CD14-positive monocyte (primary cell): ENCODE measurements around the gene PLCB1. TPM values are rescaled to one million over a fixed set of nuclear protein-coding genes. Genes with fewer than 3 reads are reported as not detected.
A peak's percentile ranks its signal among the peaks of the same experiment; 100 is the strongest.

Experiments
- DNase-seq, 3 donors: peaks; one replicate each; pipeline ENCODE4 v3.0.0-alpha.2; 2011 to 2022
- H2AFZ ChIP-seq: 2 replicates; pipeline ENCODE4 v1.6.0; 2012; ENCODE audit warnings: mild to moderate bottlenecking, low read depth, low read length, inconsistent platforms; ENCODE audit not compliant: insufficient read depth, poor library complexity, severe bottlenecking
- H3K27ac ChIP-seq, 2 donors: 1 replicate in 1 of 2; 2 replicates in 1 of 2; pipeline ENCODE4 v1.5.1; 2012 to 2013; ENCODE audit warnings: low read length in 2 of 2, control low read depth in 1 of 2, inconsistent platforms in 1 of 2, low read depth in 1 of 2, mild to moderate bottlenecking in 1 of 2
- H3K27me3 ChIP-seq, 2 donors: one replicate each; pipeline versions ENCODE4 v1.6.0 to v1.6.1; 2011 to 2013; ENCODE audit warnings: low read length in 2 of 2; ENCODE audit not compliant: control insufficient read depth in 2 of 2, insufficient read depth in 2 of 2
- H3K36me3 ChIP-seq, 2 donors: replicated peaks in 1 of 2; 1 replicate in 1 of 2; 2 replicates in 1 of 2; pipeline versions ENCODE4 v1.5.1 to v1.6.1; 2012 to 2013; ENCODE audit warnings: low read length in 2 of 2, control low read depth in 1 of 2, inconsistent platforms in 1 of 2, mild to moderate bottlenecking in 1 of 2; ENCODE audit not compliant: insufficient read depth in 2 of 2, control insufficient read depth in 1 of 2
- H3K4me1 ChIP-seq, 2 donors: 1 replicate in 1 of 2; 2 replicates in 1 of 2; pipeline versions ENCODE4 v1.5.1 to v1.6.1; 2012 to 2013; ENCODE audit warnings: low read length in 2 of 2, control low read depth in 1 of 2, inconsistent platforms in 1 of 2, mild to moderate bottlenecking in 1 of 2, moderate library complexity in 1 of 2; ENCODE audit not compliant: insufficient read depth in 2 of 2, control insufficient read depth in 1 of 2
- H3K4me2 ChIP-seq: replicated peaks from 2 replicates; pipeline ENCODE3; 2012; ENCODE audit warnings: low read length, moderate library complexity, mild to moderate bottlenecking; ENCODE audit not compliant: poor library complexity, severe bottlenecking; ENCODE audit errors: extremely low read depth
- H3K4me3 ChIP-seq, 3 experiments: fragments of 200-600 bp in 1 of 3; sonication (generic) in 1 of 3; replicated peaks in 1 of 3; 1 replicate in 2 of 3; 2 replicates in 1 of 3; pipeline ENCODE4 v1.5.1; 2011 to 2013; ENCODE audit warnings: low read length in 3 of 3, mild to moderate bottlenecking in 3 of 3, control low read depth in 2 of 3, low read depth in 2 of 3, inconsistent platforms in 1 of 3, moderate library complexity in 1 of 3
- H3K79me2 ChIP-seq: 2 replicates; pipeline ENCODE4 v1.6.0; 2012; ENCODE audit warnings: mild to moderate bottlenecking, control low read depth, inconsistent platforms, low read length, moderate library complexity; ENCODE audit not compliant: insufficient read depth
- H3K9ac ChIP-seq: 2 replicates; pipeline ENCODE4 v1.6.0; 2017; ENCODE audit warnings: low read length, mild to moderate bottlenecking; ENCODE audit not compliant: insufficient read depth, poor library complexity, severe bottlenecking
- H3K9me3 ChIP-seq, 2 donors: replicated peaks in 1 of 2; 1 replicate in 1 of 2; 2 replicates in 1 of 2; pipeline versions ENCODE4 v1.5.1 to v1.6.1; 2012 to 2013; ENCODE audit warnings: low read length in 2 of 2, control low read depth in 1 of 2; ENCODE audit not compliant: control insufficient read depth in 1 of 2, insufficient read depth in 1 of 2
- H4K20me1 ChIP-seq: 2 replicates; pipeline ENCODE4 v1.6.0; 2012; ENCODE audit warnings: mild to moderate bottlenecking, low read length, control low read depth, moderate library complexity; ENCODE audit not compliant: insufficient read depth
- H3K27ac Mint-ChIP-seq, 7 donors: one replicate each; pipeline ENCODE4 v1.8.0; 2020; ENCODE audit warnings: mild to moderate bottlenecking in 7 of 7, mixed read lengths in 7 of 7, moderate library complexity in 6 of 7, inconsistent platforms in 2 of 7
- H3K27me3 Mint-ChIP-seq, 3 donors: one replicate each; pipeline ENCODE4 v1.8.0; 2021 to 2022; ENCODE audit warnings: low read depth in 3 of 3, mild to moderate bottlenecking in 3 of 3, mixed read lengths in 3 of 3, moderate library complexity in 3 of 3, inconsistent platforms in 1 of 3
- H3K36me3 Mint-ChIP-seq, 2 donors: one replicate each; pipeline ENCODE4 v1.8.0; 2020; ENCODE audit warnings: mixed read lengths in 2 of 2, inconsistent platforms in 1 of 2, mild to moderate bottlenecking in 1 of 2
- H3K4me1 Mint-ChIP-seq: one replicate; pipeline ENCODE4 v1.8.0; 2020; ENCODE audit warnings: mild to moderate bottlenecking, mixed read lengths
- H3K4me3 Mint-ChIP-seq, 2 donors: one replicate each; pipeline ENCODE4 v1.8.0; 2020; ENCODE audit warnings: mild to moderate bottlenecking in 2 of 2, mixed read lengths in 2 of 2, moderate library complexity in 1 of 2
- H3K9me3 Mint-ChIP-seq, 7 donors: one replicate each; pipeline ENCODE4 v1.8.0; 2020 to 2022; ENCODE audit warnings: mixed read lengths in 7 of 7, mild to moderate bottlenecking in 6 of 7, moderate library complexity in 6 of 7, inconsistent platforms in 2 of 7
- WGBS: methylation state at CpG from one replicate; pipeline ENCODE4 v1.1.5; 2013; ENCODE audit warnings: missing lambda C conversion rate; ENCODE audit not compliant: insufficient coverage; 5-methylcytosine and 5-hydroxymethylcytosine counted together
- intact Hi-C, 2 donors: fragments of 100-400 bp; cut with micrococcal nuclease; formaldehyde crosslinking; loops; one replicate each; pipeline versions ENCODE4 v1.15.0 to v1.15.1; 2023
- polyA plus RNA-seq, 3 donors: library from polyadenylated mRNA; depleted of rRNA in 1 of 3; unstranded in 2 of 3; stranded (reverse) in 1 of 3; fragments of 300-500 nt in 2 of 3; fragments of >200 nt in 1 of 3; fragmentation: Illumina TruSeq in 2 of 3; gene quantifications; 1 replicate in 2 of 3; 2 replicates in 1 of 3; pipeline ENCODE4 v1.2.3, GENCODE V29; 2012 to 2021
- TF ChIP-seq, protein P1 (sequence below): fragments of 200-600 bp; IDR thresholded peaks from one replicate; pipeline ENCODE4 v1.8.0; 2022; ENCODE audit warnings: antibody characterized with exemption, mild to moderate bottlenecking

The PLCB1 gene
- polyA plus RNA-seq, 3 donors = 8.6 to 16.4 (median 13.2) TPM

DNA sequence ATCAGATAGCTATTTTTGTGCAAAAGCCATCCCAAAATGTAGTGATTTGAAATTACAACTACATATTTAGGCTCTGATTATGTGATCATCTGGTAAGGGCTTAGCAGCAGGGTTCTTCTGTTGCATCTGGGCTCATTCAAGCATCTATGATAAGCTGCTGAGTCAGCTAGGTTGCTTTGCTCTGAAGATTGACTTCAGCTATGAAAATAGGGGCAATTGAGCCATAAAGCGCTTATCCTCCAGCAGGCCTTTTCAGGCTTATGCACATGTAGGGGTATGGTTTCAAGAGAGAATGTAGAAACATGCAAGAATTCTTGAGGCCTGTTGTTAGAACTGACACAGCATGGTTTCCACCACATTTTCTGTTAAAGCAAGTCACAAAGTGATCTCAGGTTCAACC, 114.1 kb downstream of the PLCB1 start:
- H3K36me3 Mint-ChIP-seq = peaks cover 6 to 7% of the 10 kb centered on the region in 2 donors
- H3K9me3 ChIP-seq = no peaks in the 10 kb centered on the region
- TF ChIP-seq, protein P1, sequence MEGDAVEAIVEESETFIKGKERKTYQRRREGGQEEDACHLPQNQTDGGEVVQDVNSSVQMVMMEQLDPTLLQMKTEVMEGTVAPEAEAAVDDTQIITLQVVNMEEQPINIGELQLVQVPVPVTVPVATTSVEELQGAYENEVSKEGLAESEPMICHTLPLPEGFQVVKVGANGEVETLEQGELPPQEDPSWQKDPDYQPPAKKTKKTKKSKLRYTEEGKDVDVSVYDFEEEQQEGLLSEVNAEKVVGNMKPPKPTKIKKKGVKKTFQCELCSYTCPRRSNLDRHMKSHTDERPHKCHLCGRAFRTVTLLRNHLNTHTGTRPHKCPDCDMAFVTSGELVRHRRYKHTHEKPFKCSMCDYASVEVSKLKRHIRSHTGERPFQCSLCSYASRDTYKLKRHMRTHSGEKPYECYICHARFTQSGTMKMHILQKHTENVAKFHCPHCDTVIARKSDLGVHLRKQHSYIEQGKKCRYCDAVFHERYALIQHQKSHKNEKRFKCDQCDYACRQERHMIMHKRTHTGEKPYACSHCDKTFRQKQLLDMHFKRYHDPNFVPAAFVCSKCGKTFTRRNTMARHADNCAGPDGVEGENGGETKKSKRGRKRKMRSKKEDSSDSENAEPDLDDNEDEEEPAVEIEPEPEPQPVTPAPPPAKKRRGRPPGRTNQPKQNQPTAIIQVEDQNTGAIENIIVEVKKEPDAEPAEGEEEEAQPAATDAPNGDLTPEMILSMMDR = no peak
- no peaks in the 10 kb centered on the region for H3K27me3 Mint-ChIP-seq
- no peaks in the 10 kb centered on the region for H3K79me2 ChIP-seq
- no CpG with 5 or more reads among the region's 1 CpG for WGBS
- no peaks in the 10 kb centered on the region for H3K36me3 ChIP-seq
- intact Hi-C loops = no loop called here
- H3K9me3 Mint-ChIP-seq = no peaks in the 10 kb centered on the region
- peaks cover 30% of the 10 kb centered on the region for H3K4me1 Mint-ChIP-seq
- no peak overlapping the region for H3K4me3 Mint-ChIP-seq
- H3K27me3 ChIP-seq = no peaks in the 10 kb centered on the region
- H3K4me1 ChIP-seq = peaks cover 5 to 23% of the 10 kb centered on the region in 2 donors
- H3K9ac ChIP-seq = no peak overlapping the region
- DNase-seq = no peak
- no peak overlapping the region for H3K4me3 ChIP-seq
- no peak overlapping the region for H2AFZ ChIP-seq
- H3K4me2 ChIP-seq = no peak overlapping the region
- no peak overlapping the region for H3K27ac ChIP-seq
- H4K20me1 ChIP-seq = peaks cover 53% of the 10 kb centered on the region
- peak overlapping the region in 1 of 7 donors; percentile 44 for H3K27ac Mint-ChIP-seq

DNA sequence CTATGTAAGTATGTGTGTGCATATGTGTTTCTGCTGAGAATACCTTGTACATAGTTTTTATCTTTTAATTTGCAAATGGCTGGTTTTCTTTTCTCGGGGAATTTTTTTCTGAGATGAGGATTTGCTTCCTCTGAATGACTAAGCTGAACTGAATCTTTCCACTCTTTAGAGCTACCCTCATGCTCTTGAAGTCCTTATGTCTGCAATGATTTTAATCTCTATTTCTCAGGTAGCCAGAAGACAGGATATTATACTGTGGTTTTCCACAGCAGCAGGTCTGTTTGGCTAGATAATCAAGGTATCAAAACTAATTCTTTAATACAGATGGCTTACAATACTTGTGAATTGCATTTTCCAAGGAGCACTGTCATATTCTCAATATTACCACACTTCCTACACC, 114.7 kb downstream of the PLCB1 start:
- no peaks in the 10 kb centered on the region for H3K27me3 Mint-ChIP-seq
- no peak overlapping the region for H3K27ac ChIP-seq
- no peaks in the 10 kb centered on the region for H3K27me3 ChIP-seq
- no CpG with 5 or more reads among the region's 1 CpG for WGBS
- no peak overlapping the region for H2AFZ ChIP-seq
- H3K36me3 ChIP-seq = no peaks in the 10 kb centered on the region
- peaks cover 5 to 7% of the 10 kb centered on the region in 2 donors for H3K36me3 Mint-ChIP-seq
- H3K9me3 Mint-ChIP-seq = no peaks in the 10 kb centered on the region
- H3K27ac Mint-ChIP-seq = no peak overlapping the region
- no peaks in the 10 kb centered on the region for H3K79me2 ChIP-seq
- H3K9ac ChIP-seq = no peak overlapping the region
- no peak for DNase-seq
- TF ChIP-seq, protein P1 = no peak
- no peak overlapping the region for H3K4me3 Mint-ChIP-seq
- H3K4me1 Mint-ChIP-seq = peaks cover 30% of the 10 kb centered on the region
- H3K4me2 ChIP-seq = no peak overlapping the region
- H3K9me3 ChIP-seq = no peaks in the 10 kb centered on the region
- H3K4me1 ChIP-seq = peaks cover 5 to 23% of the 10 kb centered on the region in 2 donors
- H4K20me1 ChIP-seq = peaks cover 51% of the 10 kb centered on the region
- H3K4me3 ChIP-seq = no peak overlapping the region
- intact Hi-C loops = no loop called here
